GM23248 (cell line): ENCODE measurements around the gene STXBP3. TPM values are rescaled to one million over a fixed set of nuclear protein-coding genes. Genes with fewer than 3 reads are reported as not detected.

Experiments
- DNase-seq: peaks from one replicate; pipeline ENCODE4 v3.0.0-alpha.2; 2015
- H2AFZ ChIP-seq: fragments of 200-600 bp; sonication (generic); 2 replicates; pipeline ENCODE4 v1.6.1; 2016; ENCODE audit warnings: antibody characterized with exemption
- H3F3A ChIP-seq: fragments of 200-600 bp; sonication (generic); 2 replicates; pipeline ENCODE4 v1.6.1; 2016; ENCODE audit warnings: mild to moderate bottlenecking, antibody characterized with exemption, mixed run types; ENCODE audit not compliant: insufficient read depth
- H3K27ac ChIP-seq: fragments of 200-600 bp; sonication (generic); 2 replicates; pipeline ENCODE4 v1.5.1; 2016; ENCODE audit warnings: mild to moderate bottlenecking
- H3K27me3 ChIP-seq: fragments of 200-600 bp; sonication (generic); replicated peaks from 2 replicates; pipeline ENCODE4 v1.6.1; 2016; ENCODE audit warnings: mild to moderate bottlenecking; ENCODE audit not compliant: insufficient read depth
- H3K36me3 ChIP-seq: fragments of 200-600 bp; sonication (generic); 2 replicates; pipeline ENCODE4 v1.6.1; 2016; ENCODE audit warnings: low read depth, mild to moderate bottlenecking
- H3K4me1 ChIP-seq: fragments of 200-600 bp; sonication (generic); 2 replicates; pipeline ENCODE4 v1.6.1; 2016; ENCODE audit warnings: mild to moderate bottlenecking; ENCODE audit not compliant: insufficient read depth
- H3K4me2 ChIP-seq: fragments of 200-600 bp; sonication (generic); one replicate; pipeline ENCODE4 v1.6.1; 2016; ENCODE audit warnings: mild to moderate bottlenecking; ENCODE audit not compliant: unreplicated experiment
- H3K4me3 ChIP-seq: fragments of 200-600 bp; sonication (generic); 2 replicates; pipeline ENCODE4 v1.5.1; 2016; ENCODE audit warnings: mild to moderate bottlenecking
- H3K79me2 ChIP-seq: fragments of 200-600 bp; sonication (generic); 2 replicates; pipeline ENCODE4 v1.6.1; 2016; ENCODE audit warnings: mild to moderate bottlenecking; ENCODE audit not compliant: insufficient read depth
- H3K9ac ChIP-seq: fragments of 200-600 bp; sonication (generic); 2 replicates; pipeline ENCODE4 v1.6.1; 2016; ENCODE audit warnings: mild to moderate bottlenecking
- H3K9me2 ChIP-seq: fragments of 200-600 bp; sonication (generic); 2 replicates; pipeline ENCODE4 v1.6.1; 2016; ENCODE audit warnings: mixed run types, mild to moderate bottlenecking, moderate library complexity; ENCODE audit not compliant: insufficient read depth
- H3K9me3 ChIP-seq: fragments of 200-600 bp; sonication (generic); one replicate; pipeline ENCODE4 v1.6.1; 2017; ENCODE audit warnings: low read depth
- H4K20me1 ChIP-seq: fragments of 200-600 bp; sonication (generic); 2 replicates; pipeline ENCODE4 v1.6.0; 2016; ENCODE audit not compliant: insufficient read depth
- EZH2 ChIP-seq: fragments of 200-600 bp; sonication (generic); IDR thresholded peaks from 2 replicates; pipeline ENCODE4 v1.6.1; 2018; ENCODE audit warnings: antibody characterized with exemption, mild to moderate bottlenecking; ENCODE audit not compliant: insufficient read depth, poor library complexity, severe bottlenecking
- EZH2phosphoT487 ChIP-seq: fragments of 200-600 bp; sonication (generic); IDR thresholded peaks from 2 replicates; pipeline ENCODE4 v1.6.1; 2018; ENCODE audit warnings: antibody characterized with exemption, moderate library complexity, mild to moderate bottlenecking, low read depth; ENCODE audit not compliant: insufficient read depth
- WGBS, 2 experiments: methylation state at CpG; one replicate each; pipeline ENCODE4 v1.1.6; 2015 to 2017; ENCODE audit warnings: low lambda C conversion rate in 2 of 2, low coverage in 1 of 2; ENCODE audit errors: missing lambda C conversion rate in 2 of 2; 5-methylcytosine and 5-hydroxymethylcytosine counted together
- in situ Hi-C: fragments of 300-500 bp; cut with MboI; formaldehyde crosslinking; loops from 2 replicates; pipeline ENCODE4 v1.15.0; 2020
- polyA plus RNA-seq: library from polyadenylated mRNA; unstranded; fragments of >200 nt; fragmentation: Nextera tagmentation; extraction: Ambion mirVana; gene quantifications from 2 replicates; pipeline ENCODE4 v1.2.1, GENCODE V29; 2016
- total RNA-seq: library from RNA; depleted of rRNA; stranded (reverse); fragments of >200 nt; shearing (Covaris generic); gene quantifications from 2 replicates; pipeline ENCODE4 v1.2.3, GENCODE V29; 2014

Gene STXBP3
- total and polyA plus RNA-seq, 2 experiments from 2014 or later: 42.3 to 43.7 TPM

DNA sequence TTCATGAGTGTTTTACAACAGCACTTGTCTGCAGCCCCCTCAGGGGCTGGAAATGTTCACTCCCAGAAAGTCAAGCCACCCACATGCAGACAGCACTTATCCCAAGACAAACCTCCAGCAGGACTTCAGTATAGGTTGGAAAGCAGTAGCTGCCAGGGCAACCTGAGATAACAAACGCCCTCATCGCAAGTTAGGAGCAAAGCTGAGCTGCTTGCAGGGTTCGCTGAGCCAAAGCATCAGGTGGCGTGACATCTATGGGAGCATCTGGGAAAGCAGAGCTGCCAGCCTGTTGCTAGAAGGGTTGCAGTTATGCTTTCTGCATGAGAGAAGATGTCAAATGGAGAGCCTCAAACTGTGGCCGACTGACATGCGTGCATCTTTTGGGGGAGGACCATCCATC is 4.2 kb upstream of the STXBP3 start:
- in situ Hi-C loops: no loop called here

DNA sequence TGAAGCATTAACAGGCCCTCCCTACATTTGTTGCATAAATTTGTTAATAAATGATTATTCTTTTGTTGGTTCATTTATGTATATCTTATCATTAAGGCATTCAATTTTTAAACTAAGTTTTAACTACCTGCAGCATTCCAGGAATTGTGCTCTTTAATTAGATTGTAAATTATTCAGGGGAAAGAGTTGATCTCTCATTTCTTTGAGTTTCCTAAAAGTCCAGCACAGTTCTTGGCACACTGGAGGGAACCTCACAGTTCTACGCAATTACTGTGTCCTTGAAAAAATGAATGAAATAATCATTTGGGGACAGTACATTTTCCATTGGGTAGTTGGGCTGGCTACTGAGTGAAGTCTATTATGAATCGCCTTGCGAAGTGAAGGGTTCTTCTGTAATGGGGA is 493 bp upstream of the STXBP3 start:
- Histone ChIP-seq H4K20me1 (no peaks in the 10 kb centered on the region), H2AFZ (peak overlapping the region; percentile 83), H3K9me2 (no peaks in the 10 kb centered on the region), H3K27me3 (no peaks in the 10 kb centered on the region), H3K79me2 (peaks cover 37% of the 10 kb centered on the region), H3K27ac (peak overlapping the region; percentile 99; the same call in 1 of the 2 replicates), H3K4me1 (peaks cover 15% of the 10 kb centered on the region), H3K4me2 (no peak overlapping the region), H3K9me3 (no peaks in the 10 kb centered on the region), H3K36me3 (no peaks in the 10 kb centered on the region), H3K9ac (no peak overlapping the region), H3F3A (peaks cover 11% of the 10 kb centered on the region), H3K4me3 (no peak overlapping the region)
- WGBS, 2 experiments: 5 to 11% methylated on average over 3 of the region's 3 CpGs
- in situ Hi-C loops: no loop called here
- no peak for DNase-seq
- no peak for TF ChIP-seq EZH2phosphoT487
- TF ChIP-seq EZH2: no peak

More for the DNA sequence above, 4.2 kb upstream of the STXBP3 start:
- Histone ChIP-seq H4K20me1 (no peaks in the 10 kb centered on the region), H3K9me3 (no peaks in the 10 kb centered on the region), H3K79me2 (no peaks in the 10 kb centered on the region), H3K4me2 (no peak overlapping the region), H3K36me3 (no peaks in the 10 kb centered on the region), H3K27me3 (no peaks in the 10 kb centered on the region), H3F3A (peaks cover 3% of the 10 kb centered on the region; the same call in 1 of the 2 replicates), H3K9ac (no peak overlapping the region), H3K27ac (no peak overlapping the region), H3K4me1 (no peaks in the 10 kb centered on the region), H3K4me3 (no peak overlapping the region), H3K9me2 (no peaks in the 10 kb centered on the region), H2AFZ (peak overlapping the region; percentile 36; the same call in 1 of the 2 replicates)
- TF ChIP-seq EZH2: no peak
- no peak for TF ChIP-seq EZH2phosphoT487
- no peak for DNase-seq
- 23 to 27% methylated on average over 6 of the region's 6 CpGs for WGBS, 2 experiments

DNA sequence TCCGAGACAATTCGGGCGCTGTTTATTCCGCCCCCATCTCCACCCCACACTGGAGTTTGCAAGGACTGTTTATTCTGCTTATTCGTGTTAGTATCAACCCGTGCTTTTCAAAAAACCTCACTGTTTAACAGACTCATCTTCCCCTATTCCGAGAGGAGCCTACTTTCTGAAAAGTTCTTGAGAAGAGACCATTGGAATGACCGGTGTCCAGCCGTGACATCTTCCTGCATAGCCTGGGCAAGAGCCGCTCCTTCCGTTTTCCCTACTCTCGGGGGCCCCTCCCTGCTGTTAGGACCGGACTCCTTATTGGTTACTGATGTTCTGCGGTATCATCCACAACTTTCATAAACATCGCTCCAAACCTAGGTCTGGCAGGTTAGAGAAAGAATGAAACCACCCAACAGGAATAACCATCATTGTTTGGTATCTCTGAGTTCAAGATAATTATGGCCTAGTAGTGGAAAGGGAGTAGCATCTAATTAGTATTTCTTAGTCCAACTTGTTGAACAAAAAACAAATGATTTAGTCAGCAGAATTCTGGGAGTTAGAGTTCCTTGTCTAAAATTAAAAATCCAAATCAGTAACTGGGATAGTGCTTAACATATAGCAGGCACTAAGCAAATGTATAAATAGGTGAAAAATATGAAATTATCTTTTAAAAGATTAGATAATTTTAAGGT is 837 bp downstream of the STXBP3 start:
- peaks cover 4% of the 10 kb centered on the region for H3K36me3 ChIP-seq
- peak; percentile 95 for DNase-seq
- H3K9me3 ChIP-seq: no peaks in the 10 kb centered on the region
- peaks cover 11% of the 10 kb centered on the region for H3F3A ChIP-seq
- no peaks in the 10 kb centered on the region for H3K27me3 ChIP-seq
- H3K79me2 ChIP-seq: peaks cover 50% of the 10 kb centered on the region
- no peak for TF ChIP-seq EZH2phosphoT487
- TF ChIP-seq EZH2: no peak
- no peaks in the 10 kb centered on the region for H3K9me2 ChIP-seq
- no peaks in the 10 kb centered on the region for H4K20me1 ChIP-seq
- H3K27ac ChIP-seq: peak overlapping the region; percentile 99
- peak overlapping the region; percentile 97 for H3K4me3 ChIP-seq
- 1% methylated on average over 15 of the region's 15 CpGs for WGBS, 2 experiments
- H2AFZ ChIP-seq: peak overlapping the region; percentile 86
- H3K9ac ChIP-seq: peak overlapping the region; percentile 98
- H3K4me1 ChIP-seq: peaks cover 15% of the 10 kb centered on the region
- H3K4me2 ChIP-seq: peak overlapping the region; percentile 97
- in situ Hi-C loops: no loop called here

DNA sequence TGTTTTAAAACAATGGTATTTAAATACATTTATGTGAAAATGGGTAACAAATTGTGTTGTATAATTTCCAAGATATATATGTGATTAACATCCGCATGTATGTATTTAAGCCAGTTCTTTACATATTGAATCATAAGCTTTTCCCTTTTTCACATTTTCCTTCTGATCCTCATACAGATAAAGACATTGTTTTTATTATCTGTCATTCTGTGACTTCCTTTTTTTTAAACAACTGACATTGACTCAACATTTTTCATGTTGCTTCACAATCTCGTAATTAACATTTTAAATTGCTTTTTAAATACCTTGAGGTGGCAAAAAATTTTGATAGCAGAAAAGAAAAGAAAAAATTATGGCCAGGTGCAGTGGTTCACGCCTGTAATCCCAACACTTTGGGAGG is 1.4 kb downstream of the STXBP3 start:
- H3K4me3 ChIP-seq: peak overlapping the region; percentile 97
- H4K20me1 ChIP-seq: no peaks in the 10 kb centered on the region
- H3K4me1 ChIP-seq: peaks cover 15% of the 10 kb centered on the region
- H3K9me2 ChIP-seq: no peaks in the 10 kb centered on the region
- peak overlapping the region; percentile 99 for H3K27ac ChIP-seq
- H3K79me2 ChIP-seq: peaks cover 56% of the 10 kb centered on the region
- no peaks in the 10 kb centered on the region for H3K27me3 ChIP-seq
- TF ChIP-seq EZH2phosphoT487: no peak
- no peak for TF ChIP-seq EZH2
- peak; percentile 21 for DNase-seq
- peaks cover 11% of the 10 kb centered on the region for H3F3A ChIP-seq
- H3K9ac ChIP-seq: peak overlapping the region; percentile 98
- peak overlapping the region; percentile 97 for H3K4me2 ChIP-seq
- H3K36me3 ChIP-seq: peaks cover 10% of the 10 kb centered on the region
- no peaks in the 10 kb centered on the region for H3K9me3 ChIP-seq
- in situ Hi-C loops: no loop called here
- 62 to 77% methylated on average over 3 of the region's 3 CpGs for WGBS, 2 experiments
- no peak overlapping the region for H2AFZ ChIP-seq
